ENCODE measurements around the gene NPIPB2.

Gene NPIPB2

DNA sequence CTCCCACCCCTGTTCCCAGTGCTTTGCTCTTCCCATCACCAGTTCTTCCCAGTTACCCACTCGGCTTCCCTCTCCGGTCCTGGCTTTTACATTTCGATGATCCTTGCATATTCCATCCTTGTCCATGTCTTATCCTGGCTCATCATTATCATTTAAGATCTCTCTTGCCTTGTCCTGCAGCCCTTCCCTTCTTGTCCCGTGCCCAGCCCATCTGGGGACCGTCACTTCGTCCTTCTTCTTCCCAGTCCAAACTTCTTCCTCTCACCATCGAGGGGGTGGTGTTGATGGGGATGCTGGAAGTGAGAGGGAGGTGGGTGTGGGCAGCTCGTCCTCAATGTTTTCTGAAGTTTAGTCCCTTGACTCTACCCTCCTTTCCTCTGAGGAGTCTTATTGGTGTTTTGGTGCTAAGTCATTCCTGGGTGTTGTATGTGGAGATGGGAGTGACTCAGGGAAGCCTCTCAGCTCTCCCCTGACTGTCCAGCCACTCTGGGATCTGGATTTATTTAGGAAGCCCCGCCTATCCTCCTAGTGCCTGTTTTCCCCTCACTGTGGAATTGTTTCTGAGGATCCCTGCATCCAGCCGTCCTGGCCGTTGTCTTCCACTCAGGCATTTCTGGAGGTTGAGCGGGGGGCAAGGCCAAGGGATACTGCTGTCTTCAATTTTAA, 35.7 kb upstream of the NPIPB2 start:
- Histone ChIP-seq H2BK120ac (ENCODE audit: low read depth, low read length) (no peak overlapping the region), H2BK15ac (ENCODE audit: low read depth, poor library complexity, severe bottlenecking) (no peak overlapping the region), H3K36me3 (ENCODE audit: control insufficient read depth in 1 of 2, insufficient read depth in 2 of 2, low read depth in 1 of 2, low read length in 2 of 2) (peaks cover 0 to 11% of the 10 kb centered on the region in 2 experiments), H3K27ac (ENCODE audit: low read length, poor library complexity, severe bottlenecking) (no peak overlapping the region), H2BK5ac (ENCODE audit: low read depth, low read length, poor library complexity, severe bottlenecking) (no peak overlapping the region), H2AK5ac (ENCODE audit: low read length, severe bottlenecking) (no peak overlapping the region), H4K8ac (ENCODE audit: low read length) (no peak overlapping the region), H2AFZ (ENCODE audit: low read depth, low read length) (peak overlapping the region; percentile 72), H3K23ac (ENCODE audit: low read length in 2 of 2) (peak overlapping the region in 1 of 2 experiments; percentile 15), H2BK12ac (ENCODE audit: low read length in 2 of 2) (no peak overlapping the region), H3K79me1 (replicated peaks; ENCODE audit: low read length, poor library complexity, severe bottlenecking) (peaks cover 28% of the 10 kb centered on the region), H3K4ac (ENCODE audit: low read depth in 1 of 2, low read length in 2 of 2) (no peak overlapping the region), H3K18ac (ENCODE audit: low read depth in 1 of 2, low read length in 2 of 2) (peak overlapping the region; percentile 25 to 42), H3K27me3 (ENCODE audit: control insufficient read depth in 1 of 2, insufficient read depth in 1 of 2, low read length in 2 of 2) (no peaks in the 10 kb centered on the region), H3K4me3 (ENCODE audit: insufficient read depth in 1 of 2, low read depth in 1 of 2, low read length in 2 of 2) (peak overlapping the region; percentile 93 to 95), H3K4me1 (ENCODE audit: control insufficient read depth, insufficient read depth, low read depth, low read length) (peaks cover 15% of the 10 kb centered on the region), H3K9me3 (ENCODE audit: control insufficient read depth, low read length) (no peaks in the 10 kb centered on the region), H3K14ac (ENCODE audit: low read length in 2 of 2) (no peak overlapping the region), H3K4me2 (ENCODE audit: low read length, poor library complexity, severe bottlenecking) (peak overlapping the region; percentile 96), H3K9ac (ENCODE audit: low read length) (peak overlapping the region; percentile 92), H4K91ac (ENCODE audit: low read length) (peak overlapping the region; percentile 15)
- 47% methylated on average over 7 of the region's 12 CpGs for WGBS
- DNase-seq: peak; percentile 74

DNA sequence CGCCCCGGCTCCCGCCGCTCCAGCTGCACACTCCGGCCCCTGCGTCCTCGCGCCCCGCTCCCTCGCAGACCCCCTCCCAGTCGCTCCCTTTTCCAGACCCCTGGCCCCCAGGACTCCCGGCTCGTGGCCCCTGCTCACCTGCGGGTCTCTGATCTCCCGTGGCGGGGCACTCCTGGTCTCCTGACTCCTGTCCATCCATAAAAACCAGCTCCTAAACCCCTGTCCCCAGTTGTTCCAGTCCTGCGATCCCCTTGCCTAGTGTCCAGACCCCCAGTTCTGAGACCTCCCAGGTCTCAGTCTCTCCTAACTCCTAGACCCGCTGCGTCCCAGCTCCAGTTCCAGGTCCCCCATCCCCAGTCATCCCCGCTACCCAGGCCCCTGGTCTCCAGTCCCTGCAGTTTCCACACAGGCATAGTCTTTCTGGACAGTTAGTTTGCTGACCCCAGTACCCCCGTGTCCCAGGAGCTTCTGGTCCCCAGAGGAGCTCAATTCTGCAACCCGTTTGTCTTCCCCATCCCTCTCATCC, 35.1 kb upstream of the NPIPB2 start:
- no peak overlapping the region for H2BK5ac ChIP-seq (ENCODE audit: low read depth, low read length, poor library complexity, severe bottlenecking)
- H2BK15ac ChIP-seq (ENCODE audit: low read depth, poor library complexity, severe bottlenecking): no peak overlapping the region
- no peak overlapping the region for H3K27ac ChIP-seq (ENCODE audit: low read length, poor library complexity, severe bottlenecking)
- no peak overlapping the region for H4K91ac ChIP-seq (ENCODE audit: low read length)
- H3K4ac ChIP-seq (ENCODE audit: low read depth in 1 of 2, low read length in 2 of 2): peak overlapping the region in 1 of 2 experiments; percentile 68
- H2AK5ac ChIP-seq (ENCODE audit: low read length, severe bottlenecking): no peak overlapping the region
- peak overlapping the region; percentile 93 to 95 for H3K4me3 ChIP-seq (ENCODE audit: insufficient read depth in 1 of 2, low read depth in 1 of 2, low read length in 2 of 2)
- H3K9ac ChIP-seq (ENCODE audit: low read length): peak overlapping the region; percentile 92
- H3K18ac ChIP-seq (ENCODE audit: low read depth in 1 of 2, low read length in 2 of 2): peak overlapping the region; percentile 57 to 85
- H2BK120ac ChIP-seq (ENCODE audit: low read depth, low read length): no peak overlapping the region
- no peaks in the 10 kb centered on the region for H3K9me3 ChIP-seq (ENCODE audit: control insufficient read depth, low read length)
- peaks cover 28% of the 10 kb centered on the region for H3K79me1 ChIP-seq (replicated peaks; ENCODE audit: low read length, poor library complexity, severe bottlenecking)
- peaks cover 0 to 11% of the 10 kb centered on the region in 2 experiments for H3K36me3 ChIP-seq (ENCODE audit: control insufficient read depth in 1 of 2, insufficient read depth in 2 of 2, low read depth in 1 of 2, low read length in 2 of 2)
- DNase-seq: peak; percentile 30
- H3K4me2 ChIP-seq (ENCODE audit: low read length, poor library complexity, severe bottlenecking): peak overlapping the region; percentile 96
- H3K23ac ChIP-seq (ENCODE audit: low read length in 2 of 2): peak overlapping the region in 1 of 2 experiments; percentile 77
- no peaks in the 10 kb centered on the region for H3K27me3 ChIP-seq (ENCODE audit: control insufficient read depth in 1 of 2, insufficient read depth in 1 of 2, low read length in 2 of 2)
- peak overlapping the region; percentile 76 for H4K8ac ChIP-seq (ENCODE audit: low read length)
- no peak overlapping the region for H2BK12ac ChIP-seq (ENCODE audit: low read length in 2 of 2)
- H3K14ac ChIP-seq (ENCODE audit: low read length in 2 of 2): peak overlapping the region in 1 of 2 experiments; percentile 87
- peaks cover 16% of the 10 kb centered on the region for H3K4me1 ChIP-seq (ENCODE audit: control insufficient read depth, insufficient read depth, low read depth, low read length)
- WGBS: under 1% methylated on average over 22 of the region's 22 CpGs
- H2AFZ ChIP-seq (ENCODE audit: low read depth, low read length): peak overlapping the region; percentile 8

DNA sequence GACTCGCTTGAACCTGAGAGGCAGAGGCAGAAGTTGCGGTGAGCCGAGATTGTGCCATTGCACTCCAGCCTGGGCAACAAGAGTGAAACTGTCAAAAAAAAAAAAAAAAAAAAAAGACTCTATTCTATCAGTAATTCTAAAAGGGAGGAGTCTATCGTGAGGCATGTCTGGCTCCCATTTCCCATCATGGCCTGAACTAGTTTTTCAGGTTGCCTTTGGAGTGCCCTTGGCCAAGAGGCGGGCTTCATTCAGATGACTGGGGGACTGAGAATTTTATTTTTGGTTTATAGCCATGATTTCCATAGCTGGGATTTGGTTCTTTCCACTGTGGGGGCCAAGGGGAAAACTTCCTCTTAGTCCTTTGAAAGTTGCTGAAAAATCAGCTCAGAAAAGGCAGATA, 31.2 kb upstream of the NPIPB2 start:
- no peak overlapping the region for H4K91ac ChIP-seq (ENCODE audit: low read length)
- H3K4me3 ChIP-seq (ENCODE audit: insufficient read depth in 1 of 2, low read depth in 1 of 2, low read length in 2 of 2): no peak overlapping the region
- H3K9ac ChIP-seq (ENCODE audit: low read length): no peak overlapping the region
- no peak overlapping the region for H3K4ac ChIP-seq (ENCODE audit: low read depth in 1 of 2, low read length in 2 of 2)
- H2BK15ac ChIP-seq (ENCODE audit: low read depth, poor library complexity, severe bottlenecking): no peak overlapping the region
- WGBS: 76% methylated on average over 3 of the region's 5 CpGs
- peaks cover 16% of the 10 kb centered on the region for H3K4me1 ChIP-seq (ENCODE audit: control insufficient read depth, insufficient read depth, low read depth, low read length)
- peaks cover 15% of the 10 kb centered on the region for H3K79me1 ChIP-seq (replicated peaks; ENCODE audit: low read length, poor library complexity, severe bottlenecking)
- H2AFZ ChIP-seq (ENCODE audit: low read depth, low read length): no peak overlapping the region
- no peak for DNase-seq
- H3K14ac ChIP-seq (ENCODE audit: low read length in 2 of 2): no peak overlapping the region
- no peak overlapping the region for H2AK5ac ChIP-seq (ENCODE audit: low read length, severe bottlenecking)
- H3K18ac ChIP-seq (ENCODE audit: low read depth in 1 of 2, low read length in 2 of 2): no peak overlapping the region
- peaks cover 0 to 4% of the 10 kb centered on the region in 2 experiments for H3K36me3 ChIP-seq (ENCODE audit: control insufficient read depth in 1 of 2, insufficient read depth in 2 of 2, low read depth in 1 of 2, low read length in 2 of 2)
- H3K23ac ChIP-seq (ENCODE audit: low read length in 2 of 2): no peak overlapping the region
- H3K27ac ChIP-seq (ENCODE audit: low read length, poor library complexity, severe bottlenecking): no peak overlapping the region
- no peak overlapping the region for H2BK120ac ChIP-seq (ENCODE audit: low read depth, low read length)
- H2BK12ac ChIP-seq (ENCODE audit: low read length in 2 of 2): no peak overlapping the region
- no peaks in the 10 kb centered on the region for H3K27me3 ChIP-seq (ENCODE audit: control insufficient read depth in 1 of 2, insufficient read depth in 1 of 2, low read length in 2 of 2)
- no peak overlapping the region for H4K8ac ChIP-seq (ENCODE audit: low read length)
- no peak overlapping the region for H3K4me2 ChIP-seq (ENCODE audit: low read length, poor library complexity, severe bottlenecking)
- no peaks in the 10 kb centered on the region for H3K9me3 ChIP-seq (ENCODE audit: control insufficient read depth, low read length)
- no peak overlapping the region for H2BK5ac ChIP-seq (ENCODE audit: low read depth, low read length, poor library complexity, severe bottlenecking)

DNA sequence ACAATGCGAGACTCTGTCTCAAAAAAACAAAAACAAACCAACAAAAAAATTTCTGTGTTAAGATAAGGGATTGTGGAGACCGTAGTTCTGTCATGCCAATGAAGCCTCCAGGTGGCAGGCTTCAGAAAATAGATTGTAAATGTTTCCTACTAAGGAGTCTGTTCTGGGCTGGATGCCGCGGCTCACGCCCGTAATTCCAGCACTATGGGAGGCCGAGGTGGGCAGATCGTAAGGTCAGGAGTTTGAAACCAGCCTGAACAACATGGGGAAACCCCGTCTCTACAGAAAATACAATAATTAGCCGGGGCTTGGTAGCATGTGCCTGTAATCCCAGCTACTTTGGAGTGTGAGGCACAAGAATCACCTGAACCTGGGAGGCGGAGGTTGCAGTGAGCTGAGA, 30.3 kb upstream of the NPIPB2 start:
- peaks cover 0 to 5% of the 10 kb centered on the region in 2 experiments for H3K27me3 ChIP-seq (ENCODE audit: control insufficient read depth in 1 of 2, insufficient read depth in 1 of 2, low read length in 2 of 2)
- no peaks in the 10 kb centered on the region for H3K9me3 ChIP-seq (ENCODE audit: control insufficient read depth, low read length)
- no peak overlapping the region for H3K4me2 ChIP-seq (ENCODE audit: low read length, poor library complexity, severe bottlenecking)
- no peak overlapping the region for H2BK5ac ChIP-seq (ENCODE audit: low read depth, low read length, poor library complexity, severe bottlenecking)
- H3K27ac ChIP-seq (ENCODE audit: low read length, poor library complexity, severe bottlenecking): no peak overlapping the region
- peak; percentile 33 for DNase-seq
- H3K14ac ChIP-seq (ENCODE audit: low read length in 2 of 2): no peak overlapping the region
- peaks cover 9% of the 10 kb centered on the region for H3K4me1 ChIP-seq (ENCODE audit: control insufficient read depth, insufficient read depth, low read depth, low read length)
- H2AK5ac ChIP-seq (ENCODE audit: low read length, severe bottlenecking): no peak overlapping the region
- no peak overlapping the region for H2BK15ac ChIP-seq (ENCODE audit: low read depth, poor library complexity, severe bottlenecking)
- H3K9ac ChIP-seq (ENCODE audit: low read length): no peak overlapping the region
- no peak overlapping the region for H4K8ac ChIP-seq (ENCODE audit: low read length)
- H3K18ac ChIP-seq (ENCODE audit: low read depth in 1 of 2, low read length in 2 of 2): no peak overlapping the region
- no peak overlapping the region for H3K4me3 ChIP-seq (ENCODE audit: insufficient read depth in 1 of 2, low read depth in 1 of 2, low read length in 2 of 2)
- no peak overlapping the region for H2AFZ ChIP-seq (ENCODE audit: low read depth, low read length)
- H4K91ac ChIP-seq (ENCODE audit: low read length): no peak overlapping the region
- H3K4ac ChIP-seq (ENCODE audit: low read depth in 1 of 2, low read length in 2 of 2): no peak overlapping the region
- peaks cover 11% of the 10 kb centered on the region for H3K79me1 ChIP-seq (replicated peaks; ENCODE audit: low read length, poor library complexity, severe bottlenecking)
- WGBS: 88% methylated on average over 10 of the region's 11 CpGs
- H2BK120ac ChIP-seq (ENCODE audit: low read depth, low read length): no peak overlapping the region
- no peak overlapping the region for H3K23ac ChIP-seq (ENCODE audit: low read length in 2 of 2)
- H2BK12ac ChIP-seq (ENCODE audit: low read length in 2 of 2): no peak overlapping the region
- peaks cover 0 to 4% of the 10 kb centered on the region in 2 experiments for H3K36me3 ChIP-seq (ENCODE audit: control insufficient read depth in 1 of 2, insufficient read depth in 2 of 2, low read depth in 1 of 2, low read length in 2 of 2)

All from mesenchymal stem cell (in vitro differentiated cells and primary cell).